Stimulated activated naive CD8-positive, alpha-beta T cell treated with anti-CD3 and anti-CD28 coated beads, Interleukin-15, Interleukin-2, amounts not matched to agents 100 ng/mL and 50 ng/mL, for 24 hours (primary cell): Measurements from ENCODE around the gene TNXB.

Source experiments
- H3K27ac Mint-ChIP-seq: one replicate; pipeline ENCODE4 v1.8.0; 2021; ENCODE audit warnings: mild to moderate bottlenecking, mixed read lengths
- H3K27me3 Mint-ChIP-seq: one replicate; pipeline ENCODE4 v1.8.0; 2021; ENCODE audit warnings: mixed read lengths
- H3K36me3 Mint-ChIP-seq: one replicate; pipeline ENCODE4 v1.8.0; 2021; ENCODE audit warnings: low read depth, mixed read lengths
- H3K4me1 Mint-ChIP-seq: one replicate; pipeline ENCODE4 v1.8.0; 2021; ENCODE audit warnings: low read depth, mixed read lengths
- H3K4me3 Mint-ChIP-seq: one replicate; pipeline ENCODE4 v1.8.0; 2021; ENCODE audit warnings: mild to moderate bottlenecking, mixed read lengths
- H3K9me3 Mint-ChIP-seq: one replicate; pipeline ENCODE4 v1.8.0; 2021; ENCODE audit warnings: mixed read lengths

TNXB gene, protein sequence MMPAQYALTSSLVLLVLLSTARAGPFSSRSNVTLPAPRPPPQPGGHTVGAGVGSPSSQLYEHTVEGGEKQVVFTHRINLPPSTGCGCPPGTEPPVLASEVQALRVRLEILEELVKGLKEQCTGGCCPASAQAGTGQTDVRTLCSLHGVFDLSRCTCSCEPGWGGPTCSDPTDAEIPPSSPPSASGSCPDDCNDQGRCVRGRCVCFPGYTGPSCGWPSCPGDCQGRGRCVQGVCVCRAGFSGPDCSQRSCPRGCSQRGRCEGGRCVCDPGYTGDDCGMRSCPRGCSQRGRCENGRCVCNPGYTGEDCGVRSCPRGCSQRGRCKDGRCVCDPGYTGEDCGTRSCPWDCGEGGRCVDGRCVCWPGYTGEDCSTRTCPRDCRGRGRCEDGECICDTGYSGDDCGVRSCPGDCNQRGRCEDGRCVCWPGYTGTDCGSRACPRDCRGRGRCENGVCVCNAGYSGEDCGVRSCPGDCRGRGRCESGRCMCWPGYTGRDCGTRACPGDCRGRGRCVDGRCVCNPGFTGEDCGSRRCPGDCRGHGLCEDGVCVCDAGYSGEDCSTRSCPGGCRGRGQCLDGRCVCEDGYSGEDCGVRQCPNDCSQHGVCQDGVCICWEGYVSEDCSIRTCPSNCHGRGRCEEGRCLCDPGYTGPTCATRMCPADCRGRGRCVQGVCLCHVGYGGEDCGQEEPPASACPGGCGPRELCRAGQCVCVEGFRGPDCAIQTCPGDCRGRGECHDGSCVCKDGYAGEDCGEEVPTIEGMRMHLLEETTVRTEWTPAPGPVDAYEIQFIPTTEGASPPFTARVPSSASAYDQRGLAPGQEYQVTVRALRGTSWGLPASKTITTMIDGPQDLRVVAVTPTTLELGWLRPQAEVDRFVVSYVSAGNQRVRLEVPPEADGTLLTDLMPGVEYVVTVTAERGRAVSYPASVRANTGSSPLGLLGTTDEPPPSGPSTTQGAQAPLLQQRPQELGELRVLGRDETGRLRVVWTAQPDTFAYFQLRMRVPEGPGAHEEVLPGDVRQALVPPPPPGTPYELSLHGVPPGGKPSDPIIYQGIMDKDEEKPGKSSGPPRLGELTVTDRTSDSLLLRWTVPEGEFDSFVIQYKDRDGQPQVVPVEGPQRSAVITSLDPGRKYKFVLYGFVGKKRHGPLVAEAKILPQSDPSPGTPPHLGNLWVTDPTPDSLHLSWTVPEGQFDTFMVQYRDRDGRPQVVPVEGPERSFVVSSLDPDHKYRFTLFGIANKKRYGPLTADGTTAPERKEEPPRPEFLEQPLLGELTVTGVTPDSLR (N-terminal part only)

DNA sequence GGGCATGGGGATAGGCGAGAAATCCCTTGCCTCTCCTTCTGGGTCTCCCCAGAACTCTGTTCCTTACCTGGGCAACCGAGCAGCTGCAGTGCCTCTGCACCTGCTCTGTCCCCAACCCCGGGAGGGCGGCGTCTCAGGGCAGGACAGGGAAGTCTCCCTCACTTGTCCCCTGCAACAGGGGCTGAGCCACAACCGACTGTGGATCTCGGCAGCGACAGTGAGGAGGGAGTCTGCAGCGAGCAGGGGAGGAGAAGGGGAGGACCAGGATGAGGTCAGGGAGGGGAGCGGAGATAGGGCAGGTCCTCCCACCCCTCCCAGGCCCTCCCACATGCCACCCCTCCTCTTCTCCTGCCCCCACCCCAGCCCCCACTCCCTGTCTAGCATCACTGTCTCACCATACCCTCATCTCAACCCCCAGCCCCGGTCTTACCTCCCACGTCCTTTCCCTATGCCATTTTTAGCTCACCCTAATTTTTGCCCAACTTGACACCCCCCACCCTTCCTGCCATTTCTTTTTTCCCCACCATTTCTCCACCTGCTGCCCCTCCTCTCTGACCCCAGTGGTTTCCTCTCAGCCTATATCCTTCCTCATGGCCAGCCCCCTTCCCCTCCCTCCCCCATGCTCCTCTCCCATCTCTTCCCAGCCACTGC lies at the start of gene TNXB:
Gene TNXB (minus strand): TSS at position 225 of the 651 bp plus-strand sequence. CDS start 11,140 bp downstream, outside the sequence.
- Mint-ChIP-seq H3K9me3 (no peaks in the 10 kb centered on the region), H3K4me1 (peaks cover 20% of the 10 kb centered on the region), H3K36me3 (no peaks in the 10 kb centered on the region), H3K27ac (peak within 1 kb of the TSS; percentile 15), H3K27me3 (peaks cover 28% of the 10 kb centered on the region), H3K4me3 (no peak within 1 kb of the TSS)

DNA sequence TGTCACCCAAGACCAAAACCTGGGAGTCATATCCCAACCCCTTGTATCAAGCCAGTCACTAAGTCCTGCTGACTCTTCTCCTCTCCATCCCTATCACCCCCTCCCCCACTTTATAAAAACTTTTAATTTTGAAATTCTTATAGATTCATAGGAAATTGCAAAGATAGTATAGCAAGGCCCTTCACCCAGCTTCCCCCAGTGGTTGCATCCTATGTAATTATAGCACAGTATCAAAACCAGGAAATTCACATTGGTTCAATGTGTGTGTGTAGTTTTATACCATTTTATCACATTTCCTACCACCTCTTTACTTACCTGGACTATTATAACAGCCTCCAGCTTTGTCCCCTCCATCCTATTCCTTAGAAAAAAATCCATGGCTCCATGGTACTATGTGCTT lies 48.9 kb upstream of the TNXB start:
- Mint-ChIP-seq H3K27ac (no peak overlapping the region), H3K4me1 (peaks cover 23% of the 10 kb centered on the region), H3K27me3 (peaks cover under 1% of the 10 kb centered on the region), H3K9me3 (no peaks in the 10 kb centered on the region), H3K36me3 (peaks cover 33% of the 10 kb centered on the region), H3K4me3 (no peak overlapping the region)

DNA sequence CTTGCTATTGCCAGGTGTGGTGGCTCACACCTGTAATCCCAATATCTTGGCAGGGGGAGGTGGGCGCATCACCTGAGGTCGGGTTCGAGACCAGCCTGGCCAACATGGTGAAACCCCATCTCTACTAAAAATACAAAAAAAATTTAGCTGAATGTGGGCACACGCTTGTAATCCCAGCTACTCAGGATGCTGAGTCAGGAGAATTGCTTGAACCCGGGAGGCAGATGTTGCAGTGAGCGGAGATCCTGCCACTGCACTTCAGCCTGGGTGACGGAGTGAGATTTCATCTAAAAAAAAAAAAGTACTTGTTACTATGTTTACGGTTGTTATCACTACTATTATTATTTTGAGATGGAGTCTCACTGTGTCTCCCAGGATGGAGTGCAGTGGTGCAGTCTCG lies 47.8 kb upstream of the TNXB start:
- H3K27ac Mint-ChIP-seq, result no peak overlapping the region
- no peaks in the 10 kb centered on the region for H3K9me3 Mint-ChIP-seq
- H3K27me3 Mint-ChIP-seq, result peaks cover 4% of the 10 kb centered on the region
- peaks cover 35% of the 10 kb centered on the region for H3K4me1 Mint-ChIP-seq
- H3K4me3 Mint-ChIP-seq, result no peak overlapping the region
- peaks cover 26% of the 10 kb centered on the region for H3K36me3 Mint-ChIP-seq

DNA sequence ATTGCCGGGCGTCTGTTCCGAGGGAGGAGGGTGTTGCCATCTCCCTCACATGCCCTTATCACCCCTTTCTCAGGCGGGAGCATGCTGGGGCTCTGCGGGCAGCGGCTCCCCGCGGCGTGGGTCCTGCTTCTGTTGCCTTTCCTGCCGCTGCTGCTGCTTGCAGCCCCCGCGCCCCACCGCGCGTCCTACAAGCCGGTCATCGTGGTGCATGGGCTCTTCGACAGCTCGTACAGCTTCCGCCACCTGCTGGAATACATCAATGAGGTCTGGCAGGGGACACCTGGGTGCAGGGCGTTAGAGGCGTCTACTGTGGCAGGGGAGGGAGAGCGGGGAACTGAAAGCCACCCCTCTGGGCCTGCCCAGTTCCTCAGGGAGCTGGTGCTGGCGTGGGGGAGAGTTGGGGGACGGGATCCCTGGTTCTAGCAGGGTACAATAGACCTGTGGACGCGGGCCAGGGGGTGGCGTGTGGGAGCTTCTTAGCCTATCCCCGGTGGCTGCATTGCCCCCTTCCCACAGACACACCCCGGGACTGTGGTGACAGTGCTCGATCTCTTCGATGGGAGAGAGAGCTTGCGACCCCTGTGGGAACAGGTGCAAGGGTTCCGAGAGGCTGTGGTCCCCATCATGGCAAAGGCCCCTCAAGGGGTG lies 45.5 kb upstream of the TNXB start:
- Mint-ChIP-seq H3K4me3 (peak overlapping the region; percentile 95), H3K27me3 (peaks cover 16% of the 10 kb centered on the region), H3K4me1 (peaks cover 49% of the 10 kb centered on the region), H3K9me3 (no peaks in the 10 kb centered on the region), H3K36me3 (peaks cover 26% of the 10 kb centered on the region), H3K27ac (peak overlapping the region; percentile 91)

DNA sequence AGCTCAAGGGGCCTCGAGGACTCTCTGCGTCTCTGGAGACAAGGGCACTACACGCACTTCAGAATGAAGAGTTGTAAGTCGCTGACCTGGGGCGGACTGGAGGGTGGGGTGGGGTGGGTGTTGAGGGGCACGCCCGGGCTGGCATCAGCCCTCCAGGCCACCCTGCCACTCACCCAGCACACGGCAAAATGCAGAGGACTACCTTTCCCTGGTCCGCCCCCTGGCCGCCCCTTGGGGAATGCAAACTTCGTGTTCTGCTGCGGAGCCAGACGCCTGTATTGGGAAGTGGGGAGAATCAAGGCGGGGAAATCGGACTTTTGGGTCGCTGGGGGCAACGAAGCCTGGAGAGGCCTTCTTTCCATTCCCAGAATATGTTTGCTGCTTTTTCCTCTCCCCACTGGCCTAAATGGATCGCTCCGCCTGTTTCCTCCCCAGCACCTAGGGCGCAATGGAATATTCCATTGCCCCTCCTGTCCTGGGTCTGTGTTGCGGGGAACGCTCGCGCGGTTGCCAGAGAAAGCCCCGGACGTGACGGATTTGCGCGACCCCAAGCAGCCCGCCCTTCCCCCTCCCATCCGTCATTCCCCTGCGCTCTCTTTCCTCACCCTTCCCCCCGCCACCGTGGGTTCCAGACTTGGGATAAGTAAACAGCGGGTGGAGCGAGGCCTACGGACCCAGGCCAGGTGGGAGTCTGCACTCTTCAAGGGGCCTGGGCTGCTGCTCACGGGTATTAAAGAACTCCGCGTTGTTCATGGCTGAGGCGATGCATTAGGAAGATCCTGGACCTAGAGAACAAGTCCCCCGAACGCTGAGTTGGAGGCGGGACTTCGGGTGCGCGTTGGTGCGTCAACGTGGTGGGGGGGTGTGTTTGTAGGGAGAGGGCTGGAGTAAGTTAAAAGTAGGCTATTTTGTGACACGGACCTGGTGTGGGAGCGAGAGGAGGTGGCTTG lies 44.7 kb upstream of the TNXB start, which contains the start of gene PPT2:
Gene PPT2 (plus strand): TSS at position 578 of the 950 bp plus-strand sequence. CDS start 454 bp downstream, outside the sequence.
- H3K27me3 Mint-ChIP-seq, result peaks cover 20% of the 10 kb centered on the region

DNA sequence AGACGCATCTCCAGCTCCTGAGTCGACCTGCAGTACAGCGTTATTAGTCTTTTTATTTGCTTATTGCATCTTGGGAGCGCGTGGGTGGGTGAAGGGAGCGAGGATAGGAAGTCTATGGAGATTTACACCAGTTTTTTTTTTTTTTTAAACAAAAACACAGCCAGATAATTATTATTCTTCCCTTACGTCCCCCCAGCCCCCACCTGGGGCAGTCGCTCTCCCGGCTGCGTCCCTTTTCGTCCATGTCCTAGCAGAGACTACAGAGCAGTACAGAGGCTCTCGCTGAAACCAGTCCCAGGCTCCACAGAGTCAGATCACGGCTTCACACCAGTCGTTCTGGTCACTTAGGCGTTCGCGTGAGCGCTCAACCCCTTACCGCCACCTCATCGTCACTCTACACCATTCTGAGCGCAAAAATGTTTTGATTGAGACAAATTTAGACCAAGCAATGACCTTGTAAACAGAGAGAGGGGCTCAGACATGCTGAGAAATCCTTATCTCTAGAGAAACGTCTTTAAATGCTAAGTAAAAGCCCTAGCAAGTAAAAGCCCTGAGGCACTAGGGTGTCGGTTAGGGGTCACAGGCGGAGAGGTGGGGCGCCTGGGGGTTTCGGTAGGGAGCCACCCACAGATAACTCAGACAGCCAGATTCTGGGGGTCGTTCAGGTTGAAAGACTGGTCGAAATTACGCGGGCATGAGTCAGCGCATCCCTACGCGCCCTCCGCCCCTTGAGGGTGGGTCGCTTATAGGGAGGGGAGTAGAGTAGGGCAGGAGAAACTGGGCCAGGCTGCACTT lies 43.8 kb upstream of the TNXB start:
- Mint-ChIP-seq H3K27ac (peak overlapping the region; percentile 91), H3K36me3 (peaks cover 12% of the 10 kb centered on the region), H3K27me3 (peaks cover 27% of the 10 kb centered on the region), H3K4me3 (peak overlapping the region; percentile 95), H3K4me1 (peaks cover 62% of the 10 kb centered on the region), H3K9me3 (no peaks in the 10 kb centered on the region)

More for the DNA sequence above, 44.7 kb upstream of the TNXB start, which contains the start of gene PPT2:
- Mint-ChIP-seq H3K36me3 (peaks cover 20% of the 10 kb centered on the region), H3K4me1 (peaks cover 54% of the 10 kb centered on the region), H3K4me3 (peak within 1 kb of the TSS; percentile 95), H3K9me3 (no peaks in the 10 kb centered on the region), H3K27ac (peak within 1 kb of the TSS; percentile 91)

DNA sequence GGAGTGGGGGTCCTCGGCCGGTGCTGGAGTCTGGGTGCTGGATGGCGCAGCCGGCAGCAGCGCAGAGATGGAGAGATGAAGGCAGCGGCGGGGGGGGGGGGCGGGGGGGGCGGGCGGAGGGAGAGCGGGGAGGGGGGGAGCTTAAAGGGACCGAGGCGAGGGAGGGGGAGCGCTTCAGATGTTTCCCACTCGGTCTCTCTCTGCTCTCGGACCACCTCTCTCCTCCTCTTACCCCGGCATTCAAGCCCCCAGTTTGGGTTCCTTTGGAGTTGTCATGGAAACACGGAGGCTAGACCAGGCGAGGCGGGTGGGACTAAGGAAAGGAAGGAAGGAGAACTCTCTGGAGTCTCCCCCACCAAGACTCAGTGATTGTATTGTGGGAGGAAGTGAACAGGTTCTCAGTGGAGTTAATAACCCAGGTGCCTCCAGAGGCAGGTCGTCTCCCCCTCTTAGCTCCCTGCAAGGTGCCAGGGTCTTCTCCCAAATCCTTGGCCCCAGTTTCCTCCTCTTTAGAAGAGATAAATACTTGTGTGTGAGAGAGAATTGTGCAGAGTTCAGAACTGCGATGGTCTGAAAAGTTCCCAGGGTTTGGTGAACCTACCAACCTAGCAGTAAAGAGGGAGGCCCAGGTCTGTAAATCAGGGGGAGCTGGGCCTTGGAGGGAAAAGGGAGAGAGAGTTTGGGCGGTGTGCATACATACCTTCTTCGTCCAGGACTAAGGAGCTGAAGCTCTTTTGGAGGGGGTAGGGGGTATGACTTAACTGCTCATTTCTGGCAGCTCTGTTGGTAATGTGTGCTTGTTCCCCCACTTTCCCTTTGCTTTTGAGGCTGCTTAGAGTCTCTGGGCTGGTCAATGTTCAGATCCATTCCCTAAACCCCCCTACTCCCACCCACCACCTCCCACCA lies 43.0 kb upstream of the TNXB start, which contains the start of gene PRRT1:
Gene PRRT1 (minus strand): TSS at position 77 of the 906 bp plus-strand sequence. CDS start 112 bp downstream, outside the sequence.
- H3K4me1 Mint-ChIP-seq, result peaks cover 65% of the 10 kb centered on the region
- H3K9me3 Mint-ChIP-seq, result no peaks in the 10 kb centered on the region
- H3K4me3 Mint-ChIP-seq, result peak within 1 kb of the TSS; percentile 95
- peak within 1 kb of the TSS; percentile 91 for H3K27ac Mint-ChIP-seq
- peaks cover 29% of the 10 kb centered on the region for H3K27me3 Mint-ChIP-seq
- H3K36me3 Mint-ChIP-seq, result peaks cover 6% of the 10 kb centered on the region

DNA sequence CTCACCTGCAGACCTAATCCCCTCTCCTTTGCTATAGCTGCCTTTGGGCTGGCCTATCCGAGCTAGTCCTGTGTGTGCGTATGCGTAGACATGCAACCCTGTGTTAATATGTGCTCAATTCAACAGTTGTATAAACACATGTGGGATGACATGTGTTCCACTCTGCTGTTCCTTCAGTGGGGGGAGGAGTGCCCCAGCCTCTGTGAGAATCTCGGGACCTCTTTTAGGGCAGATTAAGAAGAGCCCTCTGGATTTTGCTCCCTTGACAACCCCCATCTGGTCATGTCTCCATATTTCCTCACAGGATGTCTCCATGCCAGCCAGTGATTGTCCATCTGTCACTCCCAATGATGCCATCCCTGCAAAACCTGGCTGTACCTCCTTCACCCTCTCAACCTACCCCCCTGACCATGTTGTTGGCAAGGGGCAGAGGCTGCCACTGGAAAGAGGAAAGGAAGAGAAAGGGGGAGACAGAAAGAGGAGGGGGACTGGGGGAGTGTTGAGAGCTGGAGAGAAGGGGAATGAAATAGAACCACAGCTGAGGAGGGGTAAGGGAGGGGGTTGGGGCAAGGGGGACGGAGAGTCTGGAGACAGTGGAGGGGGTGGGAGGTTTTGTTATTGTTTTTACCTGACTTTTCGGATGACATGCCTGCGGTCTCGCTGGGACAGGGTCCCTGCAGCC lies 42.2 kb upstream of the TNXB start:
- H3K9me3 Mint-ChIP-seq, result no peaks in the 10 kb centered on the region
- H3K36me3 Mint-ChIP-seq, result peaks cover 6% of the 10 kb centered on the region
- peak overlapping the region; percentile 22 for H3K27ac Mint-ChIP-seq
- peak overlapping the region; percentile 29 for H3K4me3 Mint-ChIP-seq
- H3K4me1 Mint-ChIP-seq, result peaks cover 65% of the 10 kb centered on the region
- H3K27me3 Mint-ChIP-seq, result peaks cover 35% of the 10 kb centered on the region

DNA sequence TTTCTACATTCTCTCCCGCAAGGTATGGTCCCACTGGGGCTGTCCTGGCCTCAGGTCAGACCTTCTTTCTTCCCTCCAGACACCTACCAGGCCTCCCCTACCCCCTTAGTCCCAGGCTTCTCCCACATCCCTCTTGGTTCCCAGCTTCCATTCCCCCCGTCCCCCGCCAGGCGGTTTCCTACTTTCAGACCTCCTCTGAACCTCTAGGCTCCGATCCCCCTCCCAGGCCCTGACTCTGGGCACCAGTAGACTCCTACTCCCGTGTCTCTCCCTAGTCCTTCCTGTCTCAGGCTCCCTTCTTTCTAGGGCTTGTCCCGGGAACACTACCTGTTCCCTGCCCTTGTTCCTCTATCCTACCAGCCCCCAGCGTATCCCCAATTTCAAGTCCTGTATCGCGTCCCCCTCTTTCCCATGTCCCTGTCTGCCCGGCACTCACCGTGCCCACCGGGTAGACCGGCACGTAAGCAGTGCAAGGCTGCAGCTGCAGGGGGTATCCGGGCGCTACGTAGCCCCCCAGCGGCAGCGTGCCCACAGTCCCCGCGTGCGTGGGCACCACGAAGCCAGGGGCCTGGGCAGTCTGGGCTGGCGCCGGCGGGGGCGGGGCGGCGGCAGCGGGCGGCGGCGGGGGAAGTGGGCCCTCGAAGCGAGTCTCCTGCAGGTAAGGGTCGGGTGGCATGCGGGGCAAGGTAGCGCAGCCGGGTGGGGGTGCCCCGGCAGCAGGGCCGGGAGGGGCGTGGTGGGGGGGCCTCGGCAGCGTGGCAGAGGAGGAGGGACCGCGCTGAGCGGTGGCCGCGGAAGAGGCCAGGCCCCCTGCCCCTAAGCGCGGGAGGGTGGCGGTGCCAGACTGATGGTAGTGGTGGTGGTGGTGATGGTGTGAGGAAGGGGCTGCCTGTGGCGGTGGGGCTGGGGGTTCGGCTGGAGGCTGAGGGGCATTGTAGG lies 41.1 kb upstream of the TNXB start:
- no peaks in the 10 kb centered on the region for H3K9me3 Mint-ChIP-seq
- H3K4me1 Mint-ChIP-seq, result peaks cover 58% of the 10 kb centered on the region
- H3K4me3 Mint-ChIP-seq, result no peak overlapping the region
- peaks cover under 1% of the 10 kb centered on the region for H3K36me3 Mint-ChIP-seq
- H3K27ac Mint-ChIP-seq, result no peak overlapping the region
- peaks cover 36% of the 10 kb centered on the region for H3K27me3 Mint-ChIP-seq

DNA sequence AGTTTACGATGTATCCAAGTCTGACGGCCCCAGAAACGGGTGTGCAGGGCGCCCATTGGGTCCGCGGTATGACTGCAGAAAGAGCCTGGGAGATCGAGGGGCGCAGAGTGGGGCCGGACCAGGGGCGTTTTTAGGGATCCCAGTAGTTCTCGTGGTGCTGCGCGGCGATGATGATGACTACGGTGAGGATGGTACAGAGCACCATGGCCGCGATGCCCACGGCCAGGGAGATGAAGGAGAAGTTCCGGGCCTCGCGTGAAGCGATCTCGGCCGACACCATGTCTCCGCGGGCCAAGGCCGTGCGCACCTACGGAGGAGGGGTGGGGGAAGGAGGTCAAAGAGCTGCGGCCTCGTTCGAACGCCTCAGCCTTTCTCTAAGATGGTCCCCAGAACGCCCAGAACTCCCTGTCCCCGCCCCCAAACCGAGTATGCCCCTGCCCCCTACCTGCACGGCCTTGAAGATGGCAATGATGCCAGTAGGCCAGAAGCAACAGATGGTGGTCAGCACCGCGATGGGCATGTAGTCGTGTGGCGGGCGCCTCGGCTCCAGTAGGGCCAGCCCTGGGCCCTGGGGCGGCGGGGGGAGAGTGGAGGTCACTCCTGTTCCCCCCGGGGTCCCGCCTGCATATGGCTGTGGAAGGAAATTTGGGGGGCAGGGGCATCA lies 40.1 kb upstream of the TNXB start:
- Mint-ChIP-seq H3K4me1 (peaks cover 48% of the 10 kb centered on the region), H3K27me3 (peaks cover 36% of the 10 kb centered on the region), H3K36me3 (no peaks in the 10 kb centered on the region), H3K27ac (no peak overlapping the region), H3K9me3 (no peaks in the 10 kb centered on the region), H3K4me3 (peak overlapping the region; percentile 77)
